Endothelial cell of umbilical vein (primary cell): ENCODE measurements around the gene ANXA4. TPM values are rescaled to one million over a fixed set of nuclear protein-coding genes. Genes with fewer than 3 reads are reported as not detected.

Source experiments
- BruUV-seq: library from RNA; stranded (reverse); fragments of 400-500 nt; replicated peaks from 2 replicates; lab custom pipeline; 2021; lab: Mats Ljungman, UMichigan
- CTCF ChIA-PET: fragments of 300-600, 350-600 bp; sonication (Branson Sonifier 250); formaldehyde crosslinking; loops from one replicate; lab custom pipeline; 2021; ENCODE audit warnings: antibody characterized with exemption, inconsistent platforms; lab: Charles Lee
- POLR2A ChIA-PET: fragments of 300-600, 350-600 bp; sonication (Branson Sonifier 250); formaldehyde crosslinking; loops from one replicate; lab custom pipeline; 2021; ENCODE audit warnings: antibody characterized with exemption, inconsistent platforms; lab: Charles Lee
- DNase-seq: peaks from one replicate; pipeline ENCODE4 v3.0.0-alpha.2; 2011; ENCODE audit warnings: low read depth, low spot score
- FAIRE-seq: peaks from 2 replicates; lab custom pipeline; 2011; peaks lifted over from hg19 to GRCh38; lab: Jason Lieb, UNC
- H2AFZ ChIP-seq: 2 replicates; pipeline ENCODE4 v1.6.0; 2012; ENCODE audit warnings: low read depth, low read length, control low read depth, inconsistent platforms
- H3K27ac ChIP-seq: 2 replicates; pipeline ENCODE4 v1.5.1; 2011; ENCODE audit warnings: low read depth, mild to moderate bottlenecking, control low read depth, low read length, moderate library complexity; ENCODE audit not compliant: insufficient read depth
- H3K27me3 ChIP-seq, 2 experiments: 2 replicates each; pipeline versions ENCODE4 v1.6.0 to v1.6.1; 2011; ENCODE audit warnings: low read length in 2 of 2, mixed read lengths in 1 of 2; ENCODE audit not compliant: control insufficient read depth in 2 of 2, insufficient read depth in 2 of 2
- H3K36me3 ChIP-seq, 2 experiments: 2 replicates in 1 of 2; 3 replicates in 1 of 2; pipeline ENCODE4 v1.5.1; 2011; ENCODE audit warnings: low read length in 2 of 2, mild to moderate bottlenecking in 1 of 2, moderate library complexity in 1 of 2; ENCODE audit not compliant: control insufficient read depth in 2 of 2, insufficient read depth in 2 of 2; ENCODE audit errors: extremely low read depth in 1 of 2
- H3K4me1 ChIP-seq: 3 replicates; pipeline ENCODE4 v1.5.1; 2011; ENCODE audit warnings: mild to moderate bottlenecking, low read length; ENCODE audit not compliant: control insufficient read depth, insufficient read depth; ENCODE audit errors: extremely low read depth
- H3K4me2 ChIP-seq: 2 replicates; pipeline ENCODE4 v1.6.1; 2011; ENCODE audit warnings: low read length, control low read depth, mixed read lengths; ENCODE audit not compliant: insufficient read depth
- H3K4me3 ChIP-seq, 3 experiments: fragments of 200-600 bp in 1 of 3; sonication (generic), shearing (Covaris generic) in 1 of 3; replicated peaks in 1 of 3; 2 replicates each; pipeline ENCODE4 v1.5.1; 2011 to 2016; ENCODE audit warnings: control low read depth in 3 of 3, low read length in 3 of 3, mild to moderate bottlenecking in 2 of 3, inconsistent platforms in 1 of 3, low read depth in 1 of 3, moderate library complexity in 1 of 3; ENCODE audit not compliant: insufficient read depth in 1 of 3
- H3K79me2 ChIP-seq: 2 replicates; pipeline ENCODE4 v1.6.0; 2012; ENCODE audit warnings: low read length, inconsistent platforms; ENCODE audit not compliant: control insufficient read depth, insufficient read depth
- H3K9ac ChIP-seq: replicated peaks from 2 replicates; pipeline ENCODE3; 2011; ENCODE audit warnings: low read length, control low read depth; ENCODE audit not compliant: insufficient read depth; ENCODE audit errors: extremely low read depth
- H3K9me1 ChIP-seq: replicated peaks from 3 replicates; pipeline ENCODE4 v1.6.0; 2011; ENCODE audit warnings: mild to moderate bottlenecking, low read length; ENCODE audit not compliant: control insufficient read depth, insufficient read depth; ENCODE audit errors: extremely low read depth
- H3K9me3 ChIP-seq: replicated peaks from 2 replicates; pipeline ENCODE4 v1.5.1; 2012; ENCODE audit warnings: low read length, inconsistent platforms; ENCODE audit not compliant: control insufficient read depth, insufficient read depth
- H4K20me1 ChIP-seq: replicated peaks from 2 replicates; pipeline ENCODE3; 2011; ENCODE audit warnings: mild to moderate bottlenecking, low read length; ENCODE audit not compliant: control insufficient read depth, insufficient read depth; ENCODE audit errors: extremely low read depth
- EZH2 ChIP-seq: IDR thresholded peaks from 2 replicates; pipeline ENCODE4 v1.6.1; 2012; ENCODE audit warnings: borderline replicate concordance, low read depth, mild to moderate bottlenecking, moderate library complexity, low read length, inconsistent platforms; ENCODE audit not compliant: severe bottlenecking
- FOS ChIP-seq: IDR thresholded peaks from 2 replicates; pipeline ENCODE4 v1.6.1; 2011; ENCODE audit warnings: mild to moderate bottlenecking, low read length, moderate library complexity, borderline replicate concordance; ENCODE audit not compliant: insufficient read depth
- GATA2 ChIP-seq: IDR thresholded peaks from 2 replicates; pipeline ENCODE4 v1.7.0; 2011; ENCODE audit warnings: low read depth, mild to moderate bottlenecking, moderate library complexity, mixed read lengths, low read length; ENCODE audit not compliant: insufficient read length, insufficient read depth
- JUN ChIP-seq: IDR thresholded peaks from 2 replicates; pipeline ENCODE4 v1.6.1; 2011; ENCODE audit warnings: borderline replicate concordance, low read depth; ENCODE audit not compliant: insufficient read length, insufficient read depth
- MAX ChIP-seq: IDR thresholded peaks from 2 replicates; pipeline ENCODE4 v1.6.1; 2011; ENCODE audit not compliant: insufficient read depth, insufficient read length
- MYC ChIP-seq: IDR thresholded peaks from one replicate; pipeline ENCODE4 v1.6.1; 2011; ENCODE audit warnings: mild to moderate bottlenecking, low read depth, low read length
- POLR2A ChIP-seq: IDR thresholded peaks from 2 replicates; pipeline ENCODE4 v1.6.1; 2012; ENCODE audit warnings: low read depth, mild to moderate bottlenecking, control low read depth, low read length
- POLR2AphosphoS5 ChIP-seq: IDR thresholded peaks from 2 replicates; pipeline ENCODE4 v1.6.1; 2012; ENCODE audit warnings: low read depth, mild to moderate bottlenecking, control low read depth, low read length, moderate library complexity; ENCODE audit not compliant: insufficient read depth
- dilution Hi-C: fragments of 300-500 bp; cut with MboI; formaldehyde crosslinking; loops from one replicate; pipeline ENCODE4 v1.15.0; 2019; ENCODE audit warnings: low sequenced_read_pairs; ENCODE audit not compliant: extremely low pct_ligation_motif_present
- intact Hi-C: fragments of 100-400 bp; cut with micrococcal nuclease; formaldehyde crosslinking; loops from one replicate; pipeline ENCODE4 v1.10.0; 2022
- polyA plus RNA-seq, 4 experiments: library from polyadenylated mRNA; depleted of rRNA in 3 of 4; stranded (reverse) in 3 of 4; unstranded in 1 of 4; fragments of >200 nt; gene quantifications; 2 replicates each; pipeline versions ENCODE4 v1.2.1 to v1.2.3, GENCODE V29; 2011 to 2012; ENCODE audit warnings: missing spikeins in 1 of 4
- total RNA-seq: library from RNA; stranded (reverse); gene quantifications from 2 replicates; pipeline ENCODE4 v1.2.3, GENCODE V29; 2021
- TF ChIP-seq, protein P1 (sequence below), 2 donors: IDR thresholded peaks; 1 replicate in 1 of 2; 2 replicates in 1 of 2; pipeline ENCODE4 v1.5.1; 2011; ENCODE audit warnings: low read length in 2 of 2, mild to moderate bottlenecking in 2 of 2, moderate library complexity in 2 of 2, control low read depth in 1 of 2, inconsistent platforms in 1 of 2, low read depth in 1 of 2; ENCODE audit not compliant: insufficient read depth in 1 of 2; ENCODE audit errors: extremely low read depth in 1 of 2

The ANXA4 gene
- total and polyA plus RNA-seq, 2 donors (not counting 3 experiments of a cell fraction or from before 2014, with no cell fraction given), result 29.4 to 79.6 TPM

DNA sequence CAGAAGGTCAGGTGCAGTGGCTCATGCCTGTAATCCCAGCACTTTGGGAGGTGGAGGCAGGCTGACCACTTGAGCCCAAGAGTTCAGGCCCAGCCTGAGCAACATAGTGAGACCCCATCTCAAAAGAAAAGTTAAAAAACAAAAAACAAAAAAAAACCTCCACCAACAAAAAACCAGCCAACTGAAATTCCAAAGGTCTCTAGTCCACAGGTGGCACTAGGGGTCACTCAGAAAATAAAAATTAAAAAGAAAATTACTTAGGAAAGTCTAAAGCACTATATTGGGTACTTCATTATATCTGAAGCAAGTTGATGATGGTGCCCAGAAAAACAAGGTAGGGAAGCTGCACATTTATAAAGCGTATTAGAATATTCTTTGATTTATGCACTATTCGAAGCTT, 26.9 kb downstream of the ANXA4 start:
- CTCF ChIA-PET, result interaction anchor here (1.1 to 2.6 kb wide), 2 partner anchors 44 to 48 kb away, joined by 7 to 18 read pairs; no protein-coding TSS in a partner anchor

DNA sequence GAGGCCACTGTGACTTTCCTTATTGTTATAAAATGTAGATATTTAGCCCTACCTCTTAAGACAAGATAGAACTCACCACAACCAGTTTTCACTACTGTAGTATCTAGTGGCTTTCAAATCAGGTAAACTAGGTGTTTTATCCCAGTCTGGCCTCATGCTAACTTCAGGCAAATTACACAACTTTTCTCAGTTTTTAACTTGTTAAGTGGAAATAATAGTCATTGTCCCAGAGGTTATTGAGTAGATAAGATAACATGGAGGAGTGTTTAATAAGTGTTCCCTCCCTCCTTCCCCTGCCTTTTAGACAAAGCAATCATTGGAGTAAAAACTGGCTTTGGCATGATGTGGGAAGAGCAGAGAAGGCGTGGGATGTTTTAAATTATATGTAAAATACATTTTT, 27.3 kb downstream of the ANXA4 start:
- no peaks in the 10 kb centered on the region for H3K79me2 ChIP-seq
- no peak overlapping the region for H3K4me2 ChIP-seq
- POLR2A ChIA-PET, result no interaction called here
- no peak overlapping the region for H3K4me3 ChIP-seq
- H2AFZ ChIP-seq, result no peak overlapping the region
- H3K36me3 ChIP-seq, result no peaks in the 10 kb centered on the region
- no peaks in the 10 kb centered on the region for H3K9me1 ChIP-seq
- H3K27me3 ChIP-seq, result no peaks in the 10 kb centered on the region
- FAIRE-seq (no peak), DNase-seq (no peak)
- intact Hi-C loops (no loop called here), dilution Hi-C loops (no loop called here)
- no peak overlapping the region for H3K9ac ChIP-seq
- no TSS peak for BruUV-seq
- TF ChIP-seq MAX (no peak), FOS (no peak), JUN (no peak), POLR2A (no peak), EZH2 (no peak), POLR2AphosphoS5 (no peak), GATA2 (no peak), MYC (no peak)
- TF ChIP-seq, protein P1, sequence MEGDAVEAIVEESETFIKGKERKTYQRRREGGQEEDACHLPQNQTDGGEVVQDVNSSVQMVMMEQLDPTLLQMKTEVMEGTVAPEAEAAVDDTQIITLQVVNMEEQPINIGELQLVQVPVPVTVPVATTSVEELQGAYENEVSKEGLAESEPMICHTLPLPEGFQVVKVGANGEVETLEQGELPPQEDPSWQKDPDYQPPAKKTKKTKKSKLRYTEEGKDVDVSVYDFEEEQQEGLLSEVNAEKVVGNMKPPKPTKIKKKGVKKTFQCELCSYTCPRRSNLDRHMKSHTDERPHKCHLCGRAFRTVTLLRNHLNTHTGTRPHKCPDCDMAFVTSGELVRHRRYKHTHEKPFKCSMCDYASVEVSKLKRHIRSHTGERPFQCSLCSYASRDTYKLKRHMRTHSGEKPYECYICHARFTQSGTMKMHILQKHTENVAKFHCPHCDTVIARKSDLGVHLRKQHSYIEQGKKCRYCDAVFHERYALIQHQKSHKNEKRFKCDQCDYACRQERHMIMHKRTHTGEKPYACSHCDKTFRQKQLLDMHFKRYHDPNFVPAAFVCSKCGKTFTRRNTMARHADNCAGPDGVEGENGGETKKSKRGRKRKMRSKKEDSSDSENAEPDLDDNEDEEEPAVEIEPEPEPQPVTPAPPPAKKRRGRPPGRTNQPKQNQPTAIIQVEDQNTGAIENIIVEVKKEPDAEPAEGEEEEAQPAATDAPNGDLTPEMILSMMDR (IDR thresholded peaks at IDR 0.05; ENCODE audit: extremely low read depth in 1 of 2, insufficient read depth in 1 of 2, low read depth in 1 of 2, low read length in 2 of 2), result no peak
- H4K20me1 ChIP-seq, result no peaks in the 10 kb centered on the region
- no peak overlapping the region for H3K27ac ChIP-seq
- CTCF ChIA-PET, result no interaction called here
- peaks cover 5% of the 10 kb centered on the region for H3K4me1 ChIP-seq
- H3K9me3 ChIP-seq, result no peaks in the 10 kb centered on the region

More for the DNA sequence above, 26.9 kb downstream of the ANXA4 start:
- no peak overlapping the region for H3K9ac ChIP-seq
- H3K4me2 ChIP-seq, result no peak overlapping the region
- no peaks in the 10 kb centered on the region for H3K36me3 ChIP-seq
- TF ChIP-seq GATA2 (no peak), POLR2A (no peak), EZH2 (no peak), POLR2AphosphoS5 (no peak), JUN (no peak), MYC (no peak), FOS (no peak)
- TF ChIP-seq, protein P1 (IDR thresholded peaks at IDR 0.05; ENCODE audit: extremely low read depth in 1 of 2, insufficient read depth in 1 of 2, low read depth in 1 of 2, low read length in 2 of 2), result no peak
- no peaks in the 10 kb centered on the region for H3K27me3 ChIP-seq
- peaks cover 5% of the 10 kb centered on the region for H3K4me1 ChIP-seq
- FAIRE-seq (no peak), DNase-seq (no peak)
- no peak overlapping the region for H3K27ac ChIP-seq
- H2AFZ ChIP-seq, result no peak overlapping the region
- no peak overlapping the region for H3K4me3 ChIP-seq
- POLR2A ChIA-PET, result no interaction called here
- BruUV-seq, result no TSS peak
- H3K9me1 ChIP-seq, result no peaks in the 10 kb centered on the region
- intact Hi-C loops, result no loop called here
- no peaks in the 10 kb centered on the region for H3K9me3 ChIP-seq
- H3K79me2 ChIP-seq, result no peaks in the 10 kb centered on the region
- dilution Hi-C loops, result no loop called here
- H4K20me1 ChIP-seq, result no peaks in the 10 kb centered on the region
